H4 (cell line): ENCODE data around the gene TOMM40L. TPM values are rescaled to one million over a fixed set of nuclear protein-coding genes. Genes with fewer than 3 reads are reported as not detected.
A peak's percentile ranks its signal among the peaks of the same experiment; 100 is the strongest.

Experiments
- DNase-seq: peaks from one replicate; pipeline ENCODE4 v3.0.0-alpha.2; 2015; ENCODE audit warnings: low spot score
- total RNA-seq: library from RNA; depleted of rRNA; stranded (reverse); fragments of >200 nt; shearing (Covaris generic); gene quantifications from 2 replicates; pipeline ENCODE4 v1.2.3, GENCODE V29; 2014

TOMM40L gene
- total RNA-seq, 1 experiment from 2014 or later = 8.5 TPM

GRCh38 chr1:161197560-161198193, 28.2 kb upstream of the TOMM40L start:
- no peak for DNase-seq

- DNase-seq = no peak
Observed at GRCh38 chr1:161198194-161198896, 27.5 kb upstream of the TOMM40L start.

GRCh38 chr1:161198897-161199431, 26.9 kb upstream of the TOMM40L start, which contains the start of gene ADAMTS4:
Gene ADAMTS4 (minus strand): TSS chr1:161199054. CDS start chr1:161198627, 427 bp downstream.
- DNase-seq = no peak

GRCh38 chr1:161199506-161200139, 26.2 kb upstream of the TOMM40L start:
- no peak for DNase-seq

- no peak for DNase-seq
Observed at GRCh38 chr1:161200421-161200991, 25.4 kb upstream of the TOMM40L start.

GRCh38 chr1:161200992-161201835, 24.6 kb upstream of the TOMM40L start:
- DNase-seq = no peak

- peak; percentile 98 for DNase-seq
Observed at GRCh38 chr1:161201836-161202712, 23.8 kb upstream of the TOMM40L start, which contains the start of gene NDUFS2. Gene NDUFS2 (plus strand): TSS chr1:161202367. CDS start chr1:161202386, 19 bp downstream.

GRCh38 chr1:161206411-161207140, 19.3 kb upstream of the TOMM40L start:
- no peak for DNase-seq

GRCh38 chr1:161207173-161207572, 18.7 kb upstream of the TOMM40L start:
- DNase-seq = no peak

- DNase-seq = peak; percentile 63
Observed at GRCh38 chr1:161209790-161210409, 16.0 kb upstream of the TOMM40L start.

- DNase-seq = no peak
Observed at GRCh38 chr1:161214369-161214768, 11.5 kb upstream of the TOMM40L start.

GRCh38 chr1:161215076-161215475, 10.8 kb upstream of the TOMM40L start, which contains the start of gene FCER1G:
Gene FCER1G (plus strand): TSS chr1:161215295. CDS start chr1:161215322, 27 bp downstream.
- no peak for DNase-seq

- no peak for DNase-seq
Observed at GRCh38 chr1:161216945-161217712, 8.7 kb upstream of the TOMM40L start.

- DNase-seq = no peak
Observed at GRCh38 chr1:161217831-161218230, 8.0 kb upstream of the TOMM40L start.

GRCh38 chr1:161218301-161219077, 7.4 kb upstream of the TOMM40L start:
- no peak for DNase-seq

- no peak for DNase-seq
Observed at GRCh38 chr1:161219078-161219892, 6.6 kb upstream of the TOMM40L start.
